SK-N-SH (cell line): ENCODE results near the gene TACC2. TPM values are rescaled to one million over a fixed set of nuclear protein-coding genes. Genes with fewer than 3 reads are reported as not detected.

ENCODE experiments used
- CTCF ChIA-PET: fragments of 300-600, 350-600 bp; formaldehyde crosslinking; extraction: SDS; loops from one replicate; lab custom pipeline; 2021; lab: Yijun Ruan, JAX
- POLR2A ChIA-PET: fragments of 350-600 bp; sonication (Branson Sonifier 250); formaldehyde crosslinking; extraction: SDS; loops from one replicate; lab custom pipeline; 2020; ENCODE audit warnings: antibody characterized with exemption, inconsistent platforms; lab: Yijun Ruan, JAX
- DNase-seq: peaks from one replicate; pipeline ENCODE4 v3.0.0; 2012
- H2AFZ ChIP-seq: fragments of 200-600 bp; sonication (generic); 2 replicates; pipeline ENCODE4 v1.8.1; 2016; ENCODE audit warnings: antibody characterized with exemption, mild to moderate bottlenecking, low read depth
- H3F3A ChIP-seq: fragments of 200-600 bp; sonication (generic); replicated peaks from 2 replicates; pipeline ENCODE3; 2016; ENCODE audit warnings: antibody characterized with exemption, mild to moderate bottlenecking; ENCODE audit not compliant: insufficient read depth
- H3K27ac ChIP-seq, 2 experiments: fragments of 200-500 bp in 1 of 2; fragments of 200-600 bp in 1 of 2; sonication (Bioruptor generic) in 1 of 2; sonication (generic), shearing (Covaris generic) in 1 of 2; 2 replicates each; pipeline versions ENCODE4 v1.5.1 to v1.6.1; 2014 to 2016; ENCODE audit warnings: low read depth in 2 of 2, inconsistent platforms in 1 of 2, low read length in 1 of 2, mild to moderate bottlenecking in 1 of 2, mixed read lengths in 1 of 2
- H3K27me3 ChIP-seq: fragments of 200-600 bp; sonication (generic), shearing (Covaris generic); 2 replicates; pipeline ENCODE4 v1.6.1; 2016; ENCODE audit warnings: mixed run types; ENCODE audit not compliant: insufficient read depth
- H3K36me3 ChIP-seq, 2 experiments: fragments of 200-500 bp in 1 of 2; fragments of 200-600 bp in 1 of 2; sonication (Bioruptor generic) in 1 of 2; sonication (generic) in 1 of 2; replicated peaks in 1 of 2; 2 replicates each; pipeline versions ENCODE3 to v1.5.1; 2014 to 2016; ENCODE audit warnings: low read length in 1 of 2, mild to moderate bottlenecking in 1 of 2; ENCODE audit not compliant: insufficient read depth in 2 of 2, control insufficient read depth in 1 of 2
- H3K4me1 ChIP-seq, 2 experiments: fragments of 200-500 bp in 1 of 2; fragments of 200-600 bp in 1 of 2; sonication (Bioruptor generic) in 1 of 2; sonication (generic), shearing (Covaris generic) in 1 of 2; 2 replicates each; pipeline versions ENCODE4 v1.5.1 to v1.6.1; 2014 to 2016; ENCODE audit warnings: low read depth in 1 of 2, low read length in 1 of 2, mixed run types in 1 of 2; ENCODE audit not compliant: insufficient read depth in 2 of 2, control insufficient read depth in 1 of 2
- H3K4me2 ChIP-seq: fragments of 200-600 bp; sonication (generic), shearing (Covaris generic); 2 replicates; pipeline ENCODE4 v1.6.1; 2017; ENCODE audit warnings: mixed run types
- H3K4me3 ChIP-seq, 2 experiments: fragments of 200-500 bp in 1 of 2; fragments of 200-600 bp in 1 of 2; sonication (Bioruptor generic) in 1 of 2; sonication (generic), shearing (Covaris generic) in 1 of 2; 2 replicates each; pipeline versions ENCODE4 v1.5.1 to v1.8.1; 2014 to 2016; ENCODE audit warnings: low read depth in 2 of 2, inconsistent platforms in 1 of 2, low read length in 1 of 2, mild to moderate bottlenecking in 1 of 2, mixed read lengths in 1 of 2, moderate library complexity in 1 of 2
- H3K79me2 ChIP-seq: fragments of 200-600 bp; sonication (generic); 2 replicates; pipeline ENCODE4 v1.8.1; 2017; ENCODE audit warnings: mild to moderate bottlenecking; ENCODE audit not compliant: insufficient read depth
- H3K9ac ChIP-seq: fragments of 200-600 bp; sonication (generic); 2 replicates; pipeline ENCODE4 v1.6.1; 2017; ENCODE audit warnings: mixed run types
- H3K9me2 ChIP-seq: fragments of 200-600 bp; sonication (generic); 2 replicates; pipeline ENCODE4 v1.6.1; 2017; ENCODE audit warnings: mixed run types
- H3K9me3 ChIP-seq: fragments of 200-600 bp; sonication (generic); 2 replicates; pipeline ENCODE4 v1.6.1; 2017; ENCODE audit warnings: mixed run types, mild to moderate bottlenecking, moderate library complexity
- H4K20me1 ChIP-seq: fragments of 200-600 bp; sonication (generic); 2 replicates; pipeline ENCODE4 v1.6.1; 2017; ENCODE audit warnings: mild to moderate bottlenecking, mixed run types; ENCODE audit not compliant: insufficient read depth
- CHD2 ChIP-seq: fragments of 150-350 bp; IDR thresholded peaks from 2 replicates; pipeline ENCODE4 v1.6.1; 2018; ENCODE audit warnings: low read length; ENCODE audit not compliant: partially characterized antibody
- CTCF ChIP-seq: fragments of 200-600 bp; sonication (generic); IDR thresholded peaks from 2 replicates; pipeline ENCODE4 v1.6.1; 2017; ENCODE audit warnings: antibody characterized with exemption, mild to moderate bottlenecking, moderate library complexity
- ELF1 ChIP-seq: IDR thresholded peaks from 2 replicates; pipeline ENCODE4 v1.4.0; 2012
- EP300 ChIP-seq, 2 experiments: IDR thresholded peaks; 2 replicates each; pipeline versions ENCODE4 v1.4.0 to v1.6.1; 2012; ENCODE audit warnings: borderline replicate concordance in 1 of 2, low read depth in 1 of 2, low read length in 1 of 2
- FOXJ3 ChIP-seq: sonication (generic); formaldehyde crosslinking; IDR thresholded peaks from 2 replicates; pipeline ENCODE4 v1.5.1; 2020; ENCODE audit warnings: mild to moderate bottlenecking, missing genetic modification reagents
- FOXM1 ChIP-seq: IDR thresholded peaks from 2 replicates; pipeline ENCODE4 v1.4.0; 2012; ENCODE audit warnings: low read depth, mild to moderate bottlenecking
- GABPA ChIP-seq: IDR thresholded peaks from 2 replicates; pipeline ENCODE4 v1.4.0; 2012; ENCODE audit warnings: low read depth, mild to moderate bottlenecking
- GATA2 ChIP-seq: sonication (generic); formaldehyde crosslinking; IDR thresholded peaks from 2 replicates; pipeline ENCODE4 v1.5.0; 2020; ENCODE audit warnings: mild to moderate bottlenecking, missing genetic modification reagents
- IRF3 ChIP-seq: fragments of 150-350 bp; IDR thresholded peaks from 2 replicates; pipeline ENCODE4 v1.6.1; 2016; ENCODE audit warnings: mild to moderate bottlenecking, low read depth, low read length
- MAX ChIP-seq: IDR thresholded peaks from 2 replicates; pipeline ENCODE4 v1.4.0; 2012; ENCODE audit warnings: low read depth
- MEF2A ChIP-seq: IDR thresholded peaks from 2 replicates; pipeline ENCODE4 v1.4.0; 2012; ENCODE audit warnings: low read depth, borderline replicate concordance
- NFIC ChIP-seq: IDR thresholded peaks from 2 replicates; pipeline ENCODE4 v1.4.0; 2012; ENCODE audit warnings: borderline replicate concordance
- NRF1 ChIP-seq: IDR thresholded peaks from 2 replicates; pipeline ENCODE4 v1.6.1; 2012; ENCODE audit warnings: low read depth, mild to moderate bottlenecking, low read length
- PBX3 ChIP-seq: IDR thresholded peaks from 2 replicates; pipeline ENCODE4; 2012
- POLR2AphosphoS5 ChIP-seq: IDR thresholded peaks from 2 replicates; pipeline ENCODE4 v1.6.1; 2012; ENCODE audit warnings: low read depth, low read length
- RAD21 ChIP-seq: IDR thresholded peaks from 2 replicates; pipeline ENCODE4 v1.6.1; 2012; ENCODE audit warnings: mild to moderate bottlenecking, low read length
- REST ChIP-seq: IDR thresholded peaks from 2 replicates; pipeline ENCODE4 v1.6.1; 2012; ENCODE audit warnings: mild to moderate bottlenecking, low read depth, low read length, moderate library complexity
- TAF1 ChIP-seq: IDR thresholded peaks from 2 replicates; pipeline ENCODE4 v1.6.1; 2012; ENCODE audit warnings: low read depth, mild to moderate bottlenecking, low read length, moderate library complexity, borderline replicate concordance
- TEAD4 ChIP-seq: IDR thresholded peaks from 2 replicates; pipeline ENCODE4 v1.4.0; 2012; ENCODE audit warnings: mild to moderate bottlenecking, borderline replicate concordance; ENCODE audit not compliant: insufficient read depth
- USF1 ChIP-seq: IDR thresholded peaks from 2 replicates; pipeline ENCODE4 v1.4.0; 2012; ENCODE audit warnings: low read depth, borderline replicate concordance
- USF2 ChIP-seq: fragments of 150-350 bp; IDR thresholded peaks from 2 replicates; pipeline ENCODE4 v1.6.1; 2017; ENCODE audit warnings: antibody characterized with exemption, low read length, low read depth, borderline replicate concordance
- YY1 ChIP-seq: IDR thresholded peaks from 2 replicates; pipeline ENCODE4 v1.4.0; 2012; ENCODE audit warnings: low read depth, mild to moderate bottlenecking
- WGBS: methylation state at CpG from one replicate; pipeline ENCODE4 v1.1.6; 2017; ENCODE audit warnings: low lambda C conversion rate; 5-methylcytosine and 5-hydroxymethylcytosine counted together
- polyA plus RNA-seq, 3 experiments: library from polyadenylated mRNA; depleted of rRNA; stranded (reverse); fragments of >200 nt; gene quantifications; 2 replicates each; pipeline ENCODE4 v1.2.3, GENCODE V29; 2012

TACC2 gene
- polyA plus RNA-seq, 1 of the 3 experiments (the other 2 are of a cell fraction): 8.8 TPM

- TF ChIP-seq IRF3: no peak
Measured at GRCh38 chr10:121941532-121941931, 47.4 kb upstream of the TACC2 start (continued).

- peak overlapping the region; percentile 45; the same call in 1 of the 2 replicates for H2AFZ ChIP-seq
- ChIA-PET CTCF (no interaction called here), POLR2A (no interaction called here)
- no peak for DNase-seq
- no peak overlapping the region for H3K4me3 ChIP-seq
- no peaks in the 10 kb centered on the region for H4K20me1 ChIP-seq
- H3K27me3 ChIP-seq: no peaks in the 10 kb centered on the region
- H3F3A ChIP-seq: peaks cover 20% of the 10 kb centered on the region
- no peak overlapping the region for H3K9ac ChIP-seq
- H3K9me3 ChIP-seq: no peaks in the 10 kb centered on the region
- H3K36me3 ChIP-seq: no peaks in the 10 kb centered on the region
- H3K79me2 ChIP-seq: no peaks in the 10 kb centered on the region
- no peaks in the 10 kb centered on the region for H3K9me2 ChIP-seq
- peak overlapping the region in 1 of 2 experiments; percentile 44; a peak in 2 of 4 replicates for H3K27ac ChIP-seq
- WGBS: 93% methylated on average over 2 of the region's 2 CpGs
- 0 out of 4 replicates have a peak, but pooled peaks cover 0 to 8% of the 10 kb centered on the region in 2 experiments for H3K4me1 ChIP-seq
- 0 out of 2 replicates have a peak overlapping the region, but pooled peaks have one; percentile 9 for H3K4me2 ChIP-seq
- no peak for TF ChIP-seq TAF1
- no peak for TF ChIP-seq REST
- TF ChIP-seq CHD2: no peak
- no peak for TF ChIP-seq MAX
- no peak for TF ChIP-seq POLR2AphosphoS5
- no peak for TF ChIP-seq MEF2A
- no peak for TF ChIP-seq USF1
- no peak for TF ChIP-seq YY1
- no peak for TF ChIP-seq EP300 (IDR thresholded peaks at IDR 0.05; ENCODE audit: borderline replicate concordance in 1 of 2, low read depth in 1 of 2, low read length in 1 of 2)
- TF ChIP-seq NFIC: peak; percentile 51; the same call in 1 of the 2 replicates
- no peak for TF ChIP-seq GABPA
- TF ChIP-seq NRF1: no peak
- TF ChIP-seq PBX3: peak; percentile 48
- TF ChIP-seq ELF1: no peak
- no peak for TF ChIP-seq CTCF
- no peak for TF ChIP-seq FOXM1
- TF ChIP-seq GATA2 (CRISPR knock-in tag): no peak
- no peak for TF ChIP-seq FOXJ3
- no peak for TF ChIP-seq TEAD4
- no peak for TF ChIP-seq USF2
- TF ChIP-seq RAD21: no peak
Measured at GRCh38 chr10:121942749-121943416, 46.1 kb upstream of the TACC2 start.
